ENCODE data around the gene FOXO1.

Gene FOXO1

GRCh38 chr13:40653527-40654318 is 12.7 kb downstream of the FOXO1 start:
- Histone ChIP-seq H3K27ac (ENCODE audit: low read length) (no peak overlapping the region), H3K27me3 (ENCODE audit: control insufficient read depth in 1 of 2, insufficient read depth in 2 of 2, low read length in 2 of 2) (no peaks in the 10 kb centered on the region), H3K4me1 (ENCODE audit: control insufficient read depth, insufficient read depth, low read length) (peaks cover 18% of the 10 kb centered on the region), H3K9ac (ENCODE audit: low read length in 2 of 2) (no peak overlapping the region), H3K4me3 (ENCODE audit: low read length in 2 of 2) (no peak overlapping the region), H3K36me3 (ENCODE audit: control insufficient read depth in 2 of 2, insufficient read depth in 2 of 2, low read length in 2 of 2) (no peaks in the 10 kb centered on the region), H3K9me3 (ENCODE audit: control insufficient read depth in 2 of 2, low read length in 2 of 2) (no peaks in the 10 kb centered on the region)

GRCh38 chr13:40652588-40652940 is 13.9 kb downstream of the FOXO1 start:
- Histone ChIP-seq H3K4me3 (ENCODE audit: low read length in 2 of 2) (no peak overlapping the region), H3K36me3 (ENCODE audit: control insufficient read depth in 2 of 2, insufficient read depth in 2 of 2, low read length in 2 of 2) (no peaks in the 10 kb centered on the region), H3K27ac (ENCODE audit: low read length) (no peak overlapping the region), H3K9me3 (ENCODE audit: control insufficient read depth in 2 of 2, low read length in 2 of 2) (no peaks in the 10 kb centered on the region), H3K9ac (ENCODE audit: low read length in 2 of 2) (no peak overlapping the region), H3K27me3 (ENCODE audit: control insufficient read depth in 1 of 2, insufficient read depth in 2 of 2, low read length in 2 of 2) (no peaks in the 10 kb centered on the region), H3K4me1 (ENCODE audit: control insufficient read depth, insufficient read depth, low read length) (peaks cover 9% of the 10 kb centered on the region)

- Histone ChIP-seq H3K4me1 (ENCODE audit: control insufficient read depth, insufficient read depth, low read length) (peaks cover 5% of the 10 kb centered on the region), H3K27ac (ENCODE audit: low read length) (no peak overlapping the region), H3K27me3 (ENCODE audit: control insufficient read depth in 1 of 2, insufficient read depth in 2 of 2, low read length in 2 of 2) (no peaks in the 10 kb centered on the region)
These were observed 14.4 kb downstream of the FOXO1 start for GRCh38 chr13:40651866-40652587.

GRCh38 chr13:40648841-40649240 is 17.6 kb downstream of the FOXO1 start:
- H3K36me3 ChIP-seq (ENCODE audit: control insufficient read depth in 2 of 2, insufficient read depth in 2 of 2, low read length in 2 of 2), result no peaks in the 10 kb centered on the region
- H3K27me3 ChIP-seq (ENCODE audit: control insufficient read depth in 1 of 2, insufficient read depth in 2 of 2, low read length in 2 of 2), result no peaks in the 10 kb centered on the region
- no peak overlapping the region for H3K9ac ChIP-seq (ENCODE audit: low read length in 2 of 2)
- no peak overlapping the region for H3K27ac ChIP-seq (ENCODE audit: low read length)
- H3K9me3 ChIP-seq (ENCODE audit: control insufficient read depth in 2 of 2, low read length in 2 of 2), result no peaks in the 10 kb centered on the region
- no peak overlapping the region for H3K4me3 ChIP-seq (ENCODE audit: low read length in 2 of 2)
- H3K4me1 ChIP-seq (ENCODE audit: control insufficient read depth, insufficient read depth, low read length), result peaks cover 5% of the 10 kb centered on the region

More at GRCh38 chr13:40651866-40652587, 14.4 kb downstream of the FOXO1 start:
- H3K4me3 ChIP-seq (ENCODE audit: low read length in 2 of 2), result no peak overlapping the region
- no peaks in the 10 kb centered on the region for H3K36me3 ChIP-seq (ENCODE audit: control insufficient read depth in 2 of 2, insufficient read depth in 2 of 2, low read length in 2 of 2)
- no peak overlapping the region for H3K9ac ChIP-seq (ENCODE audit: low read length in 2 of 2)
- H3K9me3 ChIP-seq (ENCODE audit: control insufficient read depth in 2 of 2, low read length in 2 of 2), result no peaks in the 10 kb centered on the region

- no peak overlapping the region for H3K4me3 ChIP-seq (ENCODE audit: low read length in 2 of 2)
- H3K9me3 ChIP-seq (ENCODE audit: control insufficient read depth in 2 of 2, low read length in 2 of 2), result no peaks in the 10 kb centered on the region
- H3K9ac ChIP-seq (ENCODE audit: low read length in 2 of 2), result no peak overlapping the region
- no peaks in the 10 kb centered on the region for H3K36me3 ChIP-seq (ENCODE audit: control insufficient read depth in 2 of 2, insufficient read depth in 2 of 2, low read length in 2 of 2)
- H3K4me1 ChIP-seq (ENCODE audit: control insufficient read depth, insufficient read depth, low read length), result peaks cover 5% of the 10 kb centered on the region
- no peak overlapping the region for H3K27ac ChIP-seq (ENCODE audit: low read length)
- no peaks in the 10 kb centered on the region for H3K27me3 ChIP-seq (ENCODE audit: control insufficient read depth in 1 of 2, insufficient read depth in 2 of 2, low read length in 2 of 2)
These were observed 18.4 kb downstream of the FOXO1 start for GRCh38 chr13:40648040-40648439.

GRCh38 chr13:40644838-40645604 is 21.4 kb downstream of the FOXO1 start:
- Histone ChIP-seq H3K9me3 (ENCODE audit: control insufficient read depth in 2 of 2, low read length in 2 of 2) (no peaks in the 10 kb centered on the region), H3K4me1 (ENCODE audit: control insufficient read depth, insufficient read depth, low read length) (peaks cover 10% of the 10 kb centered on the region), H3K27ac (ENCODE audit: low read length) (no peak overlapping the region), H3K4me3 (ENCODE audit: low read length in 2 of 2) (no peak overlapping the region), H3K27me3 (ENCODE audit: control insufficient read depth in 1 of 2, insufficient read depth in 2 of 2, low read length in 2 of 2) (no peaks in the 10 kb centered on the region), H3K9ac (ENCODE audit: low read length in 2 of 2) (no peak overlapping the region), H3K36me3 (ENCODE audit: control insufficient read depth in 2 of 2, insufficient read depth in 2 of 2, low read length in 2 of 2) (no peaks in the 10 kb centered on the region)

- Histone ChIP-seq H3K9ac (ENCODE audit: low read length in 2 of 2) (no peak overlapping the region), H3K27ac (ENCODE audit: low read length) (no peak overlapping the region), H3K4me1 (ENCODE audit: control insufficient read depth, insufficient read depth, low read length) (peaks cover 16% of the 10 kb centered on the region), H3K27me3 (ENCODE audit: control insufficient read depth in 1 of 2, insufficient read depth in 2 of 2, low read length in 2 of 2) (no peaks in the 10 kb centered on the region), H3K9me3 (ENCODE audit: control insufficient read depth in 2 of 2, low read length in 2 of 2) (no peaks in the 10 kb centered on the region), H3K36me3 (ENCODE audit: control insufficient read depth in 2 of 2, insufficient read depth in 2 of 2, low read length in 2 of 2) (no peaks in the 10 kb centered on the region), H3K4me3 (ENCODE audit: low read length in 2 of 2) (no peak overlapping the region)
These were observed 25.5 kb downstream of the FOXO1 start for GRCh38 chr13:40640845-40641458.

GRCh38 chr13:40640202-40640601 is 26.2 kb downstream of the FOXO1 start:
- no peak overlapping the region for H3K9ac ChIP-seq (ENCODE audit: low read length in 2 of 2)
- H3K36me3 ChIP-seq (ENCODE audit: control insufficient read depth in 2 of 2, insufficient read depth in 2 of 2, low read length in 2 of 2), result no peaks in the 10 kb centered on the region
- H3K27ac ChIP-seq (ENCODE audit: low read length), result no peak overlapping the region
- H3K4me1 ChIP-seq (ENCODE audit: control insufficient read depth, insufficient read depth, low read length), result peaks cover 16% of the 10 kb centered on the region
- H3K4me3 ChIP-seq (ENCODE audit: low read length in 2 of 2), result no peak overlapping the region
- no peaks in the 10 kb centered on the region for H3K9me3 ChIP-seq (ENCODE audit: control insufficient read depth in 2 of 2, low read length in 2 of 2)
- H3K27me3 ChIP-seq (ENCODE audit: control insufficient read depth in 1 of 2, insufficient read depth in 2 of 2, low read length in 2 of 2), result no peaks in the 10 kb centered on the region

- H3K27me3 ChIP-seq (ENCODE audit: control insufficient read depth in 1 of 2, insufficient read depth in 2 of 2, low read length in 2 of 2), result no peaks in the 10 kb centered on the region
- H3K9me3 ChIP-seq (ENCODE audit: control insufficient read depth in 2 of 2, low read length in 2 of 2), result no peaks in the 10 kb centered on the region
- no peaks in the 10 kb centered on the region for H3K36me3 ChIP-seq (ENCODE audit: control insufficient read depth in 2 of 2, insufficient read depth in 2 of 2, low read length in 2 of 2)
- H3K9ac ChIP-seq (ENCODE audit: low read length in 2 of 2), result no peak overlapping the region
- H3K4me3 ChIP-seq (ENCODE audit: low read length in 2 of 2), result no peak overlapping the region
- H3K4me1 ChIP-seq (ENCODE audit: control insufficient read depth, insufficient read depth, low read length), result peaks cover 16% of the 10 kb centered on the region
- H3K27ac ChIP-seq (ENCODE audit: low read length), result no peak overlapping the region
These were observed 27.2 kb downstream of the FOXO1 start for GRCh38 chr13:40639221-40639681.

- Histone ChIP-seq H3K9ac (ENCODE audit: low read length in 2 of 2) (no peak overlapping the region), H3K9me3 (ENCODE audit: control insufficient read depth in 2 of 2, low read length in 2 of 2) (no peaks in the 10 kb centered on the region), H3K27me3 (ENCODE audit: control insufficient read depth in 1 of 2, insufficient read depth in 2 of 2, low read length in 2 of 2) (no peaks in the 10 kb centered on the region), H3K4me3 (ENCODE audit: low read length in 2 of 2) (no peak overlapping the region), H3K4me1 (ENCODE audit: control insufficient read depth, insufficient read depth, low read length) (peaks cover 16% of the 10 kb centered on the region), H3K27ac (ENCODE audit: low read length) (no peak overlapping the region), H3K36me3 (ENCODE audit: control insufficient read depth in 2 of 2, insufficient read depth in 2 of 2, low read length in 2 of 2) (no peaks in the 10 kb centered on the region)
These were observed 28.8 kb downstream of the FOXO1 start for GRCh38 chr13:40637643-40638042.
